HepG2 (cell line): ENCODE data around the gene TEDC1. TPM values are rescaled to one million over a fixed set of nuclear protein-coding genes. Genes with fewer than 3 reads are reported as not detected.
A peak's percentile ranks its signal among the peaks of the same experiment; 100 is the strongest.

Experiments
- CHCHD3 ChIP-seq: sonication (generic); formaldehyde crosslinking; IDR thresholded peaks from 2 replicates; pipeline ENCODE4 v1.8.0; 2022; ENCODE audit warnings: mild to moderate bottlenecking, missing genetic modification reagents, moderate library complexity
- IRX3 ChIP-seq: sonication (generic); formaldehyde crosslinking; IDR thresholded peaks from 2 replicates; pipeline ENCODE4 v1.8.1; 2023; ENCODE audit warnings: mild to moderate bottlenecking, low read depth, missing genetic modification reagents, borderline replicate concordance
- KAT7 ChIP-seq: IDR thresholded peaks from 2 replicates; pipeline ENCODE4 v1.6.1; 2018; ENCODE audit warnings: borderline replicate concordance, missing compliant biosample characterization
- MAF1 ChIP-seq: sonication (generic); formaldehyde crosslinking; IDR thresholded peaks from 2 replicates; pipeline ENCODE4 v1.5.0; 2020; ENCODE audit warnings: missing genetic modification reagents, borderline replicate concordance
- MED13 ChIP-seq: sonication (generic); formaldehyde crosslinking; IDR thresholded peaks from 2 replicates; pipeline ENCODE4 v1.5.0; 2020; ENCODE audit warnings: missing genetic modification reagents
- MEIS1 ChIP-seq: sonication (generic); formaldehyde crosslinking; IDR thresholded peaks from 2 replicates; pipeline ENCODE4 v1.9.0; 2021; ENCODE audit warnings: mild to moderate bottlenecking, missing genetic modification reagents, moderate library complexity, borderline replicate concordance
- MTA3 ChIP-seq: sonication (generic); formaldehyde crosslinking; IDR thresholded peaks from 2 replicates; pipeline ENCODE4 v1.4.0; 2020; ENCODE audit warnings: missing genetic modification reagents
- NONO ChIP-seq, 2 experiments: fragments of 450-650 bp in 1 of 2; sonication (generic) in 1 of 2; formaldehyde crosslinking in 1 of 2; IDR thresholded peaks in 1 of 2; conservative IDR thresholded peaks in 1 of 2; 2 replicates each; pipeline versions ENCODE4 v1.6.1 to v1.8.0; 2017 to 2022; ENCODE audit warnings: mild to moderate bottlenecking in 1 of 2, missing genetic modification reagents in 1 of 2, moderate library complexity in 1 of 2
- ZKSCAN1 ChIP-seq: fragments of 150-350 bp; IDR thresholded peaks from 2 replicates; pipeline ENCODE4 v1.6.1; 2014; ENCODE audit warnings: low read length
- ZNF224 ChIP-seq: sonication (generic); formaldehyde crosslinking; IDR thresholded peaks from 2 replicates; pipeline ENCODE4 v1.5.0; 2020; ENCODE audit warnings: mild to moderate bottlenecking, missing genetic modification reagents
- ZNF225 ChIP-seq: sonication (generic); formaldehyde crosslinking; IDR thresholded peaks from 2 replicates; pipeline ENCODE4 v1.4.0; 2020; ENCODE audit warnings: mild to moderate bottlenecking, missing genetic modification reagents
- ZNF446 ChIP-seq: sonication (generic); formaldehyde crosslinking; IDR thresholded peaks from 2 replicates; pipeline ENCODE4 v1.5.0; 2020; ENCODE audit warnings: mild to moderate bottlenecking, missing genetic modification reagents
- ZNF766 ChIP-seq: sonication (generic); formaldehyde crosslinking; IDR thresholded peaks from 2 replicates; pipeline ENCODE4 v1.5.0; 2020; ENCODE audit warnings: missing genetic modification reagents, borderline replicate concordance
- polyA plus RNA-seq, 8 experiments: library from polyadenylated mRNA; depleted of rRNA in 3 of 8; stranded (reverse) in 7 of 8; unstranded in 1 of 8; fragments of >200 nt; fragmentation: Illumina TruSeq in 4 of 8; extraction: Trizol in 4 of 8; gene quantifications; 2 replicates each; pipeline versions ENCODE4 v1.2.1 to v1.2.3, GENCODE V29; 2011 to 2016; ENCODE audit warnings: low read depth in 4 of 8, missing spikeins in 1 of 8, mixed read lengths in 1 of 8; ENCODE audit not compliant: insufficient read depth in 1 of 8
- total RNA-seq, 5 experiments: library from RNA; depleted of rRNA; stranded (reverse); fragments of >200 nt; fragmentation: Illumina TruSeq; extraction: Trizol; gene quantifications; 2 replicates each; pipeline ENCODE4 v1.2.3, GENCODE V29; 2016; ENCODE audit warnings: low read depth in 1 of 5
- TF ChIP-seq, protein P1 (sequence below): sonication (generic); formaldehyde crosslinking; conservative IDR thresholded peaks from 2 replicates; pipeline ENCODE4 v1.8.1; 2023; ENCODE audit warnings: missing genetic modification reagents
- TF ChIP-seq, protein P2 (sequence below): sonication (generic); formaldehyde crosslinking; IDR thresholded peaks from 2 replicates; pipeline ENCODE4 v1.9.0; 2021; ENCODE audit warnings: missing genetic modification reagents, borderline replicate concordance
- TF ChIP-seq, protein P3 (sequence below): IDR thresholded peaks from 2 replicates; pipeline ENCODE4 v1.6.1; 2016
- TF ChIP-seq, protein P4 (sequence below): sonication (generic); formaldehyde crosslinking; IDR thresholded peaks from 2 replicates; pipeline ENCODE4 v1.8.0; 2022; ENCODE audit warnings: mild to moderate bottlenecking, missing genetic modification reagents, borderline replicate concordance
- TF ChIP-seq, protein P5 (sequence below): sonication (generic); formaldehyde crosslinking; IDR thresholded peaks from 2 replicates; pipeline ENCODE4 v1.4.0; 2020; ENCODE audit warnings: missing genetic modification reagents

TEDC1 gene
- total and polyA plus RNA-seq, 2 of the 13 experiments (the other 11 are each of a cell fraction or from before 2014, with no cell fraction given), result 5.7 to 27.4 TPM

DNA sequence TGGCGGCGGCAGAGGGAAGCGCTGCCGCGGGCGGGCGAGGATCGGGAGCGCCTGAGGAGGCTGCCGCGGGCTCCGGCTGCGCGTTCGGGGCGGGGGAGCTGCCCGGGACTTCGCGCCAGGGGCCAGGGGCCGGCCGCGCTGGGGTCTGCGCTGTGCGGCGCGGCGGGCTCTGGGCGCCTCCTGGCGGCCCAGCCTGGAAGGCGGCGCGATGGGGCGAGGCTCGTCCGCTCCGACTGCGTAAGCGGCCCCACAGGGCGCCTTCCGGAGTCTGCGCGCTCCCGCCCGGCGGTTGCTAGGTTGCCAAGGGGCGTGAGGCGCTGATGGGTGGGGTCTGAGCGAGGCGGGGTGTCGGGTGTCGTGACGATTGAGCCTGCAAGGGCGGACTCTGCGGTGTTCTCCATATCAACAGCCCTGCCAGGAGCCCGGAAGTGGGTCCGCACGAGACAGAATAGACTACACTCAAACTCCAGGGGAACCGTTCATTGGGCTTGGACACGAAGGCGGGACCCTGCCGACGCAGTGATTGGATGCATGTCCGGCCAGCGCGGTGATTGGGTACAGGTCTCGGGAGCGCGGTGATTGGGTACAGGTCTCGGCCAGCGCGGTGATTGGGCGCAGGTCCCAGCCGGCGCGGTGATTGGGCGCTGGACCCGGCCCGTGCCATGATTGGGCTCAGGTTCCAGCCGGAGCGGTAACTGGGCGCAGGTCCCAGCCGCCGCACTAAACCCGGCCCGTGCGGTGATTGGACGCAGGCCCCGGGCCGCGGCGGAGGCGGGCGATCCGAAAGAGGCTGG is at the start of gene TEDC1 (continued):
- TF ChIP-seq, protein P1, sequence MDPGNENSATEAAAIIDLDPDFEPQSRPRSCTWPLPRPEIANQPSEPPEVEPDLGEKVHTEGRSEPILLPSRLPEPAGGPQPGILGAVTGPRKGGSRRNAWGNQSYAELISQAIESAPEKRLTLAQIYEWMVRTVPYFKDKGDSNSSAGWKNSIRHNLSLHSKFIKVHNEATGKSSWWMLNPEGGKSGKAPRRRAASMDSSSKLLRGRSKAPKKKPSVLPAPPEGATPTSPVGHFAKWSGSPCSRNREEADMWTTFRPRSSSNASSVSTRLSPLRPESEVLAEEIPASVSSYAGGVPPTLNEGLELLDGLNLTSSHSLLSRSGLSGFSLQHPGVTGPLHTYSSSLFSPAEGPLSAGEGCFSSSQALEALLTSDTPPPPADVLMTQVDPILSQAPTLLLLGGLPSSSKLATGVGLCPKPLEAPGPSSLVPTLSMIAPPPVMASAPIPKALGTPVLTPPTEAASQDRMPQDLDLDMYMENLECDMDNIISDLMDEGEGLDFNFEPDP (CRISPR knock-in tag), result no peak
- no peak; the same call in 1 of the 2 replicates for TF ChIP-seq ZNF225 (CRISPR knock-in tag)
- peak; percentile 51; the same call in 1 of the 2 replicates for TF ChIP-seq KAT7
- TF ChIP-seq MAF1, result no peak
- TF ChIP-seq, protein P2, sequence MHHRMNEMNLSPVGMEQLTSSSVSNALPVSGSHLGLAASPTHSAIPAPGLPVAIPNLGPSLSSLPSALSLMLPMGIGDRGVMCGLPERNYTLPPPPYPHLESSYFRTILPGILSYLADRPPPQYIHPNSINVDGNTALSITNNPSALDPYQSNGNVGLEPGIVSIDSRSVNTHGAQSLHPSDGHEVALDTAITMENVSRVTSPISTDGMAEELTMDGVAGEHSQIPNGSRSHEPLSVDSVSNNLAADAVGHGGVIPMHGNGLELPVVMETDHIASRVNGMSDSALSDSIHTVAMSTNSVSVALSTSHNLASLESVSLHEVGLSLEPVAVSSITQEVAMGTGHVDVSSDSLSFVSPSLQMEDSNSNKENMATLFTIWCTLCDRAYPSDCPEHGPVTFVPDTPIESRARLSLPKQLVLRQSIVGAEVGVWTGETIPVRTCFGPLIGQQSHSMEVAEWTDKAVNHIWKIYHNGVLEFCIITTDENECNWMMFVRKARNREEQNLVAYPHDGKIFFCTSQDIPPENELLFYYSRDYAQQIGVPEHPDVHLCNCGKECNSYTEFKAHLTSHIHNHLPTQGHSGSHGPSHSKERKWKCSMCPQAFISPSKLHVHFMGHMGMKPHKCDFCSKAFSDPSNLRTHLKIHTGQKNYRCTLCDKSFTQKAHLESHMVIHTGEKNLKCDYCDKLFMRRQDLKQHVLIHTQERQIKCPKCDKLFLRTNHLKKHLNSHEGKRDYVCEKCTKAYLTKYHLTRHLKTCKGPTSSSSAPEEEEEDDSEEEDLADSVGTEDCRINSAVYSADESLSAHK, result no peak
- peak; percentile 65; the same call in 1 of the 2 replicates for TF ChIP-seq MED13 (CRISPR knock-in tag)
- TF ChIP-seq MTA3, result no peak
- TF ChIP-seq MEIS1 (CRISPR knock-in tag), result no peak
- TF ChIP-seq ZNF766 (CRISPR knock-in tag), result peak; percentile 43
- TF ChIP-seq NONO (IDR thresholded peaks at IDR 0.05), result no peak
- peak; percentile 92 for TF ChIP-seq NONO (CRISPR knock-in tag; conservative IDR thresholded peaks at IDR 0.05)
- TF ChIP-seq, protein P3, sequence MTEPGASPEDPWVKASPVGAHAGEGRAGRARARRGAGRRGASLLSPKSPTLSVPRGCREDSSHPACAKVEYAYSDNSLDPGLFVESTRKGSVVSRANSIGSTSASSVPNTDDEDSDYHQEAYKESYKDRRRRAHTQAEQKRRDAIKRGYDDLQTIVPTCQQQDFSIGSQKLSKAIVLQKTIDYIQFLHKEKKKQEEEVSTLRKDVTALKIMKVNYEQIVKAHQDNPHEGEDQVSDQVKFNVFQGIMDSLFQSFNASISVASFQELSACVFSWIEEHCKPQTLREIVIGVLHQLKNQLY, result 0 out of 2 replicates have a peak, but pooled peaks have one; percentile 19
- peak; percentile 82; the same call in 1 of the 2 replicates for TF ChIP-seq ZNF224 (CRISPR knock-in tag)
- TF ChIP-seq ZKSCAN1, result no peak
- peak; percentile 18; the same call in 1 of the 2 replicates for TF ChIP-seq CHCHD3 (CRISPR knock-in tag)
- TF ChIP-seq, protein P4, sequence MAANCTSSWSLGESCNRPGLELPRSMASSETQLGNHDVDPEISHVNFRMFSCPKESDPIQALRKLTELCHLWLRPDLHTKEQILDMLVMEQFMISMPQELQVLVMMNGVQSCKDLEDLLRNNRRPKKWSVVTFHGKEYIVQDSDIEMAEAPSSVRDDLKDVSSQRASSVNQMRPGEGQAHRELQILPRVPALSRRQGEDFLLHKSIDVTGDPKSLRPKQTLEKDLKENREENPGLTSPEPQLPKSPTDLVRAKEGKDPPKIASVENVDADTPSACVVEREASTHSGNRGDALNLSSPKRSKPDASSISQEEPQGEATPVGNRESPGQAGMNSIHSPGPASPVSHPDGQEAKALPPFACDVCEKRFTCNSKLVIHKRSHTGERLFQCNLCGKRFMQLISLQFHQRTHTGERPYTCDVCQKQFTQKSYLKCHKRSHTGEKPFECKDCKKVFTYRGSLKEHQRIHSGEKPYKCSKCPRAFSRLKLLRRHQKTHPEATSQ (CRISPR knock-in tag), result peak; percentile 97
- TF ChIP-seq ZNF446 (CRISPR knock-in tag), result peak; percentile 56; the same call in 1 of the 2 replicates
- TF ChIP-seq, protein P5, sequence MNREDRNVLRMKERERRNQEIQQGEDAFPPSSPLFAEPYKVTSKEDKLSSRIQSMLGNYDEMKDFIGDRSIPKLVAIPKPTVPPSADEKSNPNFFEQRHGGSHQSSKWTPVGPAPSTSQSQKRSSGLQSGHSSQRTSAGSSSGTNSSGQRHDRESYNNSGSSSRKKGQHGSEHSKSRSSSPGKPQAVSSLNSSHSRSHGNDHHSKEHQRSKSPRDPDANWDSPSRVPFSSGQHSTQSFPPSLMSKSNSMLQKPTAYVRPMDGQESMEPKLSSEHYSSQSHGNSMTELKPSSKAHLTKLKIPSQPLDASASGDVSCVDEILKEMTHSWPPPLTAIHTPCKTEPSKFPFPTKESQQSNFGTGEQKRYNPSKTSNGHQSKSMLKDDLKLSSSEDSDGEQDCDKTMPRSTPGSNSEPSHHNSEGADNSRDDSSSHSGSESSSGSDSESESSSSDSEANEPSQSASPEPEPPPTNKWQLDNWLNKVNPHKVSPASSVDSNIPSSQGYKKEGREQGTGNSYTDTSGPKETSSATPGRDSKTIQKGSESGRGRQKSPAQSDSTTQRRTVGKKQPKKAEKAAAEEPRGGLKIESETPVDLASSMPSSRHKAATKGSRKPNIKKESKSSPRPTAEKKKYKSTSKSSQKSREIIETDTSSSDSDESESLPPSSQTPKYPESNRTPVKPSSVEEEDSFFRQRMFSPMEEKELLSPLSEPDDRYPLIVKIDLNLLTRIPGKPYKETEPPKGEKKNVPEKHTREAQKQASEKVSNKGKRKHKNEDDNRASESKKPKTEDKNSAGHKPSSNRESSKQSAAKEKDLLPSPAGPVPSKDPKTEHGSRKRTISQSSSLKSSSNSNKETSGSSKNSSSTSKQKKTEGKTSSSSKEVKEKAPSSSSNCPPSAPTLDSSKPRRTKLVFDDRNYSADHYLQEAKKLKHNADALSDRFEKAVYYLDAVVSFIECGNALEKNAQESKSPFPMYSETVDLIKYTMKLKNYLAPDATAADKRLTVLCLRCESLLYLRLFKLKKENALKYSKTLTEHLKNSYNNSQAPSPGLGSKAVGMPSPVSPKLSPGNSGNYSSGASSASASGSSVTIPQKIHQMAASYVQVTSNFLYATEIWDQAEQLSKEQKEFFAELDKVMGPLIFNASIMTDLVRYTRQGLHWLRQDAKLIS (CRISPR knock-in tag), result no peak
- peak; percentile 71; the same call in 1 of the 2 replicates for TF ChIP-seq IRX3 (CRISPR knock-in tag)
